Tibial nerve (tissue), 3 donors: ENCODE measurements around the gene RETREG3.

Source experiments
- EP300 ChIP-seq, 2 donors: sonication (generic); formaldehyde crosslinking; IDR thresholded peaks; one replicate each; pipeline ENCODE4 v1.6.1; 2017; ENCODE audit warnings: antibody characterized with exemption in 2 of 2, mild to moderate bottlenecking in 1 of 2
- POLR2A ChIP-seq, 2 donors: fragments of 450-650 bp; IDR thresholded peaks; one replicate each; pipeline ENCODE4 v1.6.1; 2017; ENCODE audit warnings: antibody characterized with exemption in 2 of 2, mild to moderate bottlenecking in 2 of 2, moderate library complexity in 2 of 2

- no peak for TF ChIP-seq POLR2A (IDR thresholded peaks at IDR 0.05)
- no peak for TF ChIP-seq EP300 (IDR thresholded peaks at IDR 0.05)
These were observed 30.4 kb upstream of the RETREG3 start for GRCh38 chr17:42639525-42640113.
